GM13977 (cell line): Measurements from ENCODE around the gene C11orf68.

Experiments
- DNase-seq: peaks from one replicate; pipeline ENCODE4 v3.0.0; 2012; ENCODE audit warnings: low spot score
- CTCF ChIP-seq: IDR thresholded peaks from 2 replicates; pipeline ENCODE4 v1.5.1; 2012; ENCODE audit warnings: mild to moderate bottlenecking, control low read depth; ENCODE audit not compliant: insufficient read depth; ENCODE audit errors: extremely low read depth, missing control alignments
- in situ Hi-C: fragments of 300-500 bp; cut with MboI; formaldehyde crosslinking; loops from one replicate; pipeline ENCODE4 v1.12.0; 2022; ENCODE audit warnings: low sequenced_read_pairs, low pct_unique_long_range_greater_than_20kb, mixed read lengths, inconsistent platforms; ENCODE audit not compliant: unreplicated experiment

C11orf68 gene

GRCh38 chr11:65867284-65868071 lies 51.4 kb downstream of the C11orf68 start:
- TF ChIP-seq CTCF = no peak
- DNase-seq = no peak
- in situ Hi-C loops = no loop called here
